K562 (cell line): ENCODE data around the gene SLC22A23. TPM values are rescaled to one million over a fixed set of nuclear protein-coding genes. Genes with fewer than 3 reads are reported as not detected.

Experiments
- ATF3 ChIP-seq, 2 experiments: fragments of 450-650 bp in 1 of 2; sonication (generic) in 1 of 2; formaldehyde crosslinking in 1 of 2; IDR thresholded peaks in 1 of 2; conservative IDR thresholded peaks in 1 of 2; 2 replicates each; pipeline versions ENCODE4 v1.6.1 to v1.8.1; 2016 to 2023; ENCODE audit warnings: mild to moderate bottlenecking in 2 of 2, moderate library complexity in 2 of 2, inconsistent platforms in 1 of 2, missing genetic modification reagents in 1 of 2
- CHD1 ChIP-seq: fragments of 200-600 bp; sonication (generic); IDR thresholded peaks from one replicate; pipeline ENCODE4 v1.6.1; 2012; ENCODE audit warnings: mild to moderate bottlenecking, moderate library complexity, low read length, inconsistent platforms
- CHD2 ChIP-seq: IDR thresholded peaks from 2 replicates; pipeline ENCODE4 v1.6.1; 2011; ENCODE audit warnings: low read depth, low read length
- ELF4 ChIP-seq: fragments of 450-650 bp; formaldehyde crosslinking; IDR thresholded peaks from 2 replicates; pipeline ENCODE4 v1.4.0; 2022; ENCODE audit warnings: missing genetic modification characterization
- ELK3 ChIP-seq: fragments of 450-650 bp; formaldehyde crosslinking; IDR thresholded peaks from 2 replicates; pipeline ENCODE4 v1.4.0; 2020; ENCODE audit warnings: mild to moderate bottlenecking
- ESRRA ChIP-seq: fragments of 450-650 bp; IDR thresholded peaks from 2 replicates; pipeline ENCODE4 v1.6.1; 2014; ENCODE audit warnings: low read depth, mild to moderate bottlenecking, moderate library complexity, borderline replicate concordance
- FOSL1 ChIP-seq: fragments of 200-800 bp; sonication (Bioruptor generic); conservative IDR thresholded peaks from 2 replicates; pipeline ENCODE4 v1.6.1; 2016; ENCODE audit warnings: missing genetic modification characterization, missing compliant biosample characterization
- FOXK2 ChIP-seq, 2 experiments: fragments of 450-650 bp; IDR thresholded peaks in 1 of 2; conservative IDR thresholded peaks in 1 of 2; 2 replicates each; pipeline ENCODE4 v1.6.1; 2016; ENCODE audit warnings: low read depth in 2 of 2, mild to moderate bottlenecking in 1 of 2
- HEY1 ChIP-seq: fragments of 250-450 bp; sonication (Bioruptor Pico); IDR thresholded peaks from 2 replicates; pipeline ENCODE4 v1.5.0; 2020; ENCODE audit warnings: mild to moderate bottlenecking, moderate library complexity, borderline replicate concordance
- JUN ChIP-seq, 2 experiments: sonication (generic) in 1 of 2; formaldehyde crosslinking in 1 of 2; IDR thresholded peaks; 2 replicates each; pipeline versions ENCODE4 v1.6.1 to v1.8.0; 2012 to 2022; ENCODE audit warnings: borderline replicate concordance in 2 of 2, mild to moderate bottlenecking in 2 of 2, improper control_type of control experiment in 1 of 2, low read depth in 1 of 2, low read length in 1 of 2, missing genetic modification reagents in 1 of 2
- KAT7 ChIP-seq: sonication (generic); formaldehyde crosslinking; IDR thresholded peaks from 2 replicates; pipeline ENCODE4 v1.8.0; 2022; ENCODE audit warnings: missing genetic modification reagents, mild to moderate bottlenecking, borderline replicate concordance
- NCOA4 ChIP-seq: fragments of 450-650 bp; IDR thresholded peaks from 2 replicates; pipeline ENCODE4 v1.6.1; 2018; ENCODE audit warnings: mild to moderate bottlenecking; ENCODE audit not compliant: partially characterized antibody
- NUFIP1 ChIP-seq: fragments of 450-650 bp; IDR thresholded peaks from 2 replicates; pipeline ENCODE4 v1.6.1; 2018; ENCODE audit not compliant: partially characterized antibody
- RBM15 ChIP-seq: fragments of 200-400 bp; formaldehyde crosslinking; IDR thresholded peaks from 2 replicates; pipeline ENCODE4 v1.6.1; 2018; ENCODE audit warnings: mild to moderate bottlenecking, low read length, moderate library complexity; ENCODE audit not compliant: insufficient read depth
- RNF219 ChIP-seq: fragments of 250-450 bp; sonication (Bioruptor Pico); IDR thresholded peaks from 2 replicates; pipeline ENCODE4 v1.5.0; 2022; ENCODE audit warnings: mild to moderate bottlenecking
- SMARCE1 ChIP-seq: fragments of 450-650 bp; IDR thresholded peaks from 2 replicates; pipeline ENCODE4 v1.7.1; 2016; ENCODE audit warnings: mild to moderate bottlenecking
- TCF3 ChIP-seq: sonication (generic); formaldehyde crosslinking; IDR thresholded peaks from 2 replicates; pipeline ENCODE4 v1.4.0; 2020; ENCODE audit warnings: mild to moderate bottlenecking, missing genetic modification reagents
- TEAD1 ChIP-seq, 2 experiments: fragments of 450-650 bp in 1 of 2; sonication (generic) in 1 of 2; formaldehyde crosslinking; IDR thresholded peaks; 2 replicates each; pipeline versions ENCODE4 v1.4.0 to v1.8.0; 2020 to 2022; ENCODE audit warnings: mild to moderate bottlenecking in 2 of 2, missing genetic modification reagents in 1 of 2
- ZKSCAN3 ChIP-seq: fragments of 250-450 bp; sonication (Bioruptor Pico); IDR thresholded peaks from 2 replicates; pipeline ENCODE4 v1.4.0; 2020
- ZNF175 ChIP-seq: fragments of 200-800 bp; sonication (Bioruptor generic); IDR thresholded peaks from 2 replicates; pipeline ENCODE4 v1.6.1; 2016; ENCODE audit warnings: low read depth, mild to moderate bottlenecking, missing genetic modification characterization, missing compliant biosample characterization
- ZNF277 ChIP-seq: fragments of 250-450 bp; sonication (Bioruptor Pico); IDR thresholded peaks from 2 replicates; pipeline ENCODE4 v1.8.0; 2022; ENCODE audit warnings: inconsistent platforms, mild to moderate bottlenecking, moderate library complexity, borderline replicate concordance
- ZNF79 ChIP-seq: fragments of 250-450 bp; sonication (Bioruptor Pico); IDR thresholded peaks from 2 replicates; pipeline ENCODE4 v1.4.0; 2020; ENCODE audit warnings: low read depth, mild to moderate bottlenecking, moderate library complexity
- polyA plus RNA-seq, 8 experiments: library from polyadenylated mRNA; depleted of rRNA in 4 of 8; stranded (reverse) in 5 of 8; unstranded in 3 of 8; fragments of >200 nt; fragmentation: Nextera tagmentation in 2 of 8; fragmentation: Illumina TruSeq in 1 of 8; extraction: Ambion mirVana in 2 of 8; extraction: Trizol in 1 of 8; gene quantifications; 2 replicates each; pipeline versions ENCODE4 v1.2.1 to v1.2.3, GENCODE V29; 2011 to 2014; ENCODE audit warnings: inconsistent platforms in 1 of 8, missing spikeins in 1 of 8
- total RNA-seq, 7 experiments: library from RNA; depleted of rRNA in 6 of 7; stranded (reverse); fragments of >200 nt in 6 of 7; fragmentation: Illumina TruSeq in 2 of 7; extraction: Trizol in 2 of 7; gene quantifications; 2 replicates each; pipeline versions ENCODE4 v1.2.1 to v1.2.3, GENCODE V29; 2011 to 2021; ENCODE audit warnings: low replicate concordance in 1 of 7

Gene SLC22A23
- total and polyA plus RNA-seq, 9 of the 15 experiments (the other 6 are each of a cell fraction or from before 2014, with no cell fraction given): 0.30 to 8.7 (median 2.5) TPM

GRCh38 chr6:3324262-3324942 lies 132.4 kb downstream of the SLC22A23 start (continued):
- TF ChIP-seq JUN (IDR thresholded peaks at IDR 0.05; ENCODE audit: borderline replicate concordance, low read depth, low read length) (peak; percentile 98), JUN (CRISPR knock-in tag; IDR thresholded peaks at IDR 0.05; ENCODE audit: borderline replicate concordance) (no peak), HEY1 (CRISPR knock-in tag) (no peak), ZKSCAN3 (CRISPR knock-in tag) (no peak), FOSL1 (tag) (peak; percentile 98), CHD1 (no peak), ESRRA (no peak), RNF219 (CRISPR knock-in tag) (no peak), KAT7 (CRISPR knock-in tag) (no peak), ELK3 (CRISPR knock-in tag) (no peak), ZNF277 (CRISPR knock-in tag) (no peak), TCF3 (CRISPR knock-in tag) (peak; percentile 80), ZNF79 (CRISPR knock-in tag) (no peak), ELF4 (CRISPR knock-in tag) (no peak), RBM15 (no peak), CHD2 (no peak), ZNF175 (CRISPR knock-in tag) (peak; percentile 49; the same call in 1 of the 2 replicates), SMARCE1 (peak; percentile 94), NCOA4 (no peak), ATF3 (IDR thresholded peaks at IDR 0.05) (peak; percentile 97), ATF3 (CRISPR knock-in tag; conservative IDR thresholded peaks at IDR 0.05) (peak; percentile 78), NUFIP1 (no peak), TEAD1 (CRISPR knock-in tag; IDR thresholded peaks at IDR 0.05) (no peak), FOXK2 (conservative IDR thresholded peaks at IDR 0.05 in 1 of 2, IDR thresholded peaks at IDR 0.05 in 1 of 2; ENCODE audit: low read depth in 2 of 2) (peak; percentile 79 to 84)
